Measurements from ENCODE around the gene ETNPPL.
"Not testable (repeated sequence)": the region's sequence is repeated elsewhere in the genome, so short reads cannot be mapped to it uniquely, and the experiment has no call there.

ETNPPL gene

DNA sequence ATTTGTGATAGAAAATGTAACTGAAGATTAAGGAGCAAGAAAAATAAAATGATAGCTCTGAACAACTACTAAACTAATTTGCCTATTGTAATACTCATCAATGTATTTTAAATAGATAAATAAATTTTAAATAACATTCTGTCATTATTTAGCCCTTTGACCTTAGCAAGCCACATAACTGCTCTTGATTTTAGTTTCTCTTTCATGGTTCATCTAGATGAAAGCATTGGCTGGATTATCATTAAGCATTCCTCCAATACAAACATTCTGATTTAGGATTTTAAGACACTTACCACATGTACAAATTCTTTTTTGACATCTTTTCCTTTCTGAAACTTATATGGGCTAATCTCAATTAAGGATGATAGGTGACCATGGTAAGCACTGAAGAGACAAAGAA is 8.5 kb downstream of the ETNPPL start:
- no peak for DNase-seq (ENCODE audit: low spot score)

GRCh38 chr4:108751321-108751720 is 11.5 kb downstream of the ETNPPL start:
- DNase-seq (ENCODE audit: low spot score) = no peak

GRCh38 chr4:108749119-108749518 is 13.7 kb downstream of the ETNPPL start:
- DNase-seq (ENCODE audit: low spot score) = no peak

- no peak for DNase-seq (ENCODE audit: low spot score)
Observed at GRCh38 chr4:108746511-108746910, 16.3 kb downstream of the ETNPPL start.

DNA sequence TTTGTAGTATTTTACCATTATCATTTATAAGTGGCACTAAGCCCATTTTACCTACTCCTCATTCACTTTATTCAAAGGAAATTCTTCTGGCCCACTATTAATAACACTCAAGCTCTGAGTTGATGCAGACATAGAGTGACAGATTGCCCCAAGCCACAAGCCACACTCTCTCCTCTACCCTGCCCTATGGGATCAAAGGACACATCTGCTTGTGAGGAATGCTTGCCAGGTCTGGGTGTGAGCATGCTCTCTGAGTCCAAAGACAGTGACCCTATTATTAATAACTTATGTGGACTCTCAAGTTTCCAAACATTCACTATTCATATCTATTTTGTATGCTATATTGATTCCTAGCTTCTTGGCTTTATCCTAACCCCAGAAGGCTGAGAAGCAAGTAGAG is 18.5 kb downstream of the ETNPPL start:
- no peak for DNase-seq (ENCODE audit: low spot score)

- DNase-seq (ENCODE audit: low spot score) = peak; percentile 22
Observed at GRCh38 chr4:108742451-108743420, 20.1 kb downstream of the ETNPPL start.

- DNase-seq (ENCODE audit: low spot score) = no peak
Observed at GRCh38 chr4:108738003-108738706, 24.7 kb downstream of the ETNPPL start.

- DNase-seq (ENCODE audit: low spot score) = no peak
Observed at GRCh38 chr4:108731006-108731405, 31.8 kb downstream of the ETNPPL start.

- no peak for DNase-seq (ENCODE audit: low spot score)
Observed at GRCh38 chr4:108730579-108730978, 32.3 kb downstream of the ETNPPL start.

GRCh38 chr4:108729731-108730130 is 33.1 kb downstream of the ETNPPL start:
- no peak for DNase-seq (ENCODE audit: low spot score)

DNA sequence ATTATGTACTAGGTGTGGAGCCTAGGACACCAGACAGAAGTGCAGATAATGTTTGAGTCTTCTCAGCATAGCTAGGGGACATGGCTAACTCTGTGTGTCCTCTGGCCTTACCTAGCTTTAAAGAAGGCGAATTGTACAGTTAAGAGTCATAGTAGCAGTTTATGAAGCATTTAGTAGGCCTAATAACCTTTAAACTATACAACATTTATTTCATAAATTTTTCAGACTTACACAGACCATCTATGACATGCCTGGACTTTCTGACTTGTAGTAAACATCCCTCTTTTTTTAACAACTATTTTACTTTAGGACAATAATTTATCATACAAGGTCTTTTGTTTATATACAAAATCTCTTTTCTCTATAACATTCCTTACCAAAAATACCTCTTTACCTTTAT is 37.4 kb downstream of the ETNPPL start:
- DNase-seq (ENCODE audit: low spot score) = no peak

DNA sequence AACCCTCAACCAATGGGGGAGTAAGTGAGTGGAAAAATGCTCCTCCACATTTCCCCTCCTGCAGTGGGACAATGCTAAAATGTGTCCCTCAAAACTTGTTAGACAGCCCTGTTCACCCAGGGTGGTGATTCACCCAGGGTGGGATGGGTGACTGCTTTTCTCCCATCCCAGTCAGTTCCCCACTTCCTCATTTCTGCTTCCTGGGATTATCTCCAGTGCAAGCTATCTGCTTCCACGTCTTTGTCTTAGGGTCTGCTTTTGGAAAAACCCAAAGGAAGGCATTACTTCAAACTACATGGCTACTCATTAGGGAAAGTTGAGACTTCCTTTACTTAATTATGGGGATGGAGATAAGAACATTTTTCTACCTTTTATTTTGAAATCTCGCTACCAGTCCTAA is 45.5 kb downstream of the ETNPPL start:
- DNase-seq (ENCODE audit: low spot score) = no peak

GRCh38 chr4:108716340-108716739 is 46.5 kb downstream of the ETNPPL start:
- DNase-seq (ENCODE audit: low spot score) = no peak

- no peak for DNase-seq (ENCODE audit: low spot score)
Observed at GRCh38 chr4:108714880-108715279, 48.0 kb downstream of the ETNPPL start.

- DNase-seq (ENCODE audit: low spot score) = not testable (repeated sequence)
Observed at GRCh38 chr4:108710578-108710977, 52.3 kb downstream of the ETNPPL start.

GRCh38 chr4:108709722-108710121 is 53.1 kb downstream of the ETNPPL start:
- no peak for DNase-seq (ENCODE audit: low spot score)

GRCh38 chr4:108709234-108709633 is 53.6 kb downstream of the ETNPPL start:
- no peak for DNase-seq (ENCODE audit: low spot score)

DNA sequence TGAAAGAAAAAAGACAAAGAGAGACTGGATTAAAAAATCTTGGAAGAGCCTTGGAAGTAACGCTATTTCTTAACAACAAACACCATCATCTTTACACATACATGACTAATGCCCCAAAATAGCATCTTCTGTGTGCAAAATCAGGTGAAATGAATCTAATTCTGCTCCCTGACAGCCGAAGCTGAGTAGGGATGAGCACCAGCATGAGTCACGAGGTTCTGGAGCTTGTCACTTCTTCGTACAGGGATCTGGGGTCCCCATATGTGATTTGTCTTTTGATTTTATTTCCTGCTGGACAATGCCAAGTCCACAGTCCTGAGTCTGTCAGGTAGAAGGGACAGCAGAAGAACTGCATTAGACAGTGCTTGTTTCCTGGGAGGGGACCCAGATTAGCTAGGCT is 56.6 kb downstream of the ETNPPL start:
- DNase-seq (ENCODE audit: low spot score) = no peak

- no peak for DNase-seq (ENCODE audit: low spot score)
Observed at GRCh38 chr4:108703966-108704365, 58.9 kb downstream of the ETNPPL start.

- DNase-seq (ENCODE audit: low spot score) = no peak
Observed at GRCh38 chr4:108703370-108703769, 59.5 kb downstream of the ETNPPL start.

DNA sequence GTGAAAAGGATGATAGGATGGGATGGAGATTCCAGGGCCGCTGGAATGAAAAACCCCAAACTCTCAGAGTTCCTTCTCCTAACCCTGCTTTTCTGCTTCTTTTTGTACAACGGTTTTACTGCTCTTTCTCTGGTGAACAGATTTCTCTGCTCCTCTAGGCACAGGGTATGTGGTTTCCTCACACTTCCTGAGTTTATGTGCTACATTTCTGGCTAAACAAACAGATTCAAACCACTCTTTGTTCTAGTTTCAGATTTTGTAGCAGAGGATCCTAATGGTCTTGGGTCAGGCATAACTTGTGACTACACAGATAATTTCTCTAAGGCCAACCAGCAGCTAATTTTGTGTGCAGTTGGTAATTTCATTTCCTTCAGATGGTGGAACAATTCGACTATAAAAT is 59.9 kb downstream of the ETNPPL start:
- DNase-seq (ENCODE audit: low spot score) = no peak

- DNase-seq (ENCODE audit: low spot score) = no peak
Observed at GRCh38 chr4:108700081-108700757, 62.6 kb downstream of the ETNPPL start.

GRCh38 chr4:108696160-108696559 is 66.7 kb downstream of the ETNPPL start:
- no peak for DNase-seq (ENCODE audit: low spot score)

All from iPS-NIHi11 (cell line).